Gastrocnemius medialis (tissue), 4 donors: Measurements from ENCODE around the gene DUSP3.

ENCODE experiments used
- POLR2A ChIP-seq, 2 donors: fragments of 450-650 bp; IDR thresholded peaks; one replicate each; pipeline ENCODE4 v1.6.1; 2017; ENCODE audit warnings: antibody characterized with exemption in 2 of 2, mild to moderate bottlenecking in 2 of 2, moderate library complexity in 2 of 2
- TF ChIP-seq, protein P1 (sequence below), 5 experiments: fragments of 450-650 bp in 3 of 5; fragments of 200-600 bp in 2 of 5; sonication (generic) in 2 of 5; IDR thresholded peaks in 4 of 5; conservative IDR thresholded peaks in 1 of 5; 1 replicate in 4 of 5; 2 replicates in 1 of 5; pipeline ENCODE4 v1.5.1; 2016 to 2019; ENCODE audit warnings: antibody characterized with exemption in 5 of 5, mild to moderate bottlenecking in 3 of 5, moderate library complexity in 3 of 5

DNA sequence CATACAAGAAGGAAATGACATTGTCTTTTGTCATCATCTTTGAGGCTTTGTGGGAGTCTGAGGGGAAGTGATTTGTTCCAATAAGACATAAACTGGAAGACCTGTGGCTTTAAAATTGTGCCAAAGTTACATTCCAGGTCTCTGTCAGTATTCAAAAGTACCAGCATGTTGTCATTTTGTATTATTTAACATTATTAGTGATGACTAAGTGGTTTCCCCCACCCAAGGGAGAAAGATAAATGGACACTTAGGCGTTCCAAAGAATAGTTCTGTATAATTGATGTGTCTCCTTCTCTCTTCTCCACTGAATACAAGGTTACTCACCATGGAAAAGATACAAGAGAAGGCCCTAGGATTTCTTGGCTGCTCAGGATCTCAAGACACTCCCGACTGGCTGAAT lies 5.3 kb upstream of the DUSP3 start:
- TF ChIP-seq, protein P1, sequence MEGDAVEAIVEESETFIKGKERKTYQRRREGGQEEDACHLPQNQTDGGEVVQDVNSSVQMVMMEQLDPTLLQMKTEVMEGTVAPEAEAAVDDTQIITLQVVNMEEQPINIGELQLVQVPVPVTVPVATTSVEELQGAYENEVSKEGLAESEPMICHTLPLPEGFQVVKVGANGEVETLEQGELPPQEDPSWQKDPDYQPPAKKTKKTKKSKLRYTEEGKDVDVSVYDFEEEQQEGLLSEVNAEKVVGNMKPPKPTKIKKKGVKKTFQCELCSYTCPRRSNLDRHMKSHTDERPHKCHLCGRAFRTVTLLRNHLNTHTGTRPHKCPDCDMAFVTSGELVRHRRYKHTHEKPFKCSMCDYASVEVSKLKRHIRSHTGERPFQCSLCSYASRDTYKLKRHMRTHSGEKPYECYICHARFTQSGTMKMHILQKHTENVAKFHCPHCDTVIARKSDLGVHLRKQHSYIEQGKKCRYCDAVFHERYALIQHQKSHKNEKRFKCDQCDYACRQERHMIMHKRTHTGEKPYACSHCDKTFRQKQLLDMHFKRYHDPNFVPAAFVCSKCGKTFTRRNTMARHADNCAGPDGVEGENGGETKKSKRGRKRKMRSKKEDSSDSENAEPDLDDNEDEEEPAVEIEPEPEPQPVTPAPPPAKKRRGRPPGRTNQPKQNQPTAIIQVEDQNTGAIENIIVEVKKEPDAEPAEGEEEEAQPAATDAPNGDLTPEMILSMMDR (IDR thresholded peaks at IDR 0.05 in 4 of 5, conservative IDR thresholded peaks at IDR 0.05 in 1 of 5): no peak
- no peak for TF ChIP-seq POLR2A (IDR thresholded peaks at IDR 0.05)
